SU-DHL-6 (cell line): ENCODE results near the gene RAP1GAP2.

ENCODE experiments used
- H2AFZ ChIP-seq: fragments of 200-600 bp; sonication (generic); 2 replicates; pipeline ENCODE4 v1.6.1; 2014; ENCODE audit warnings: low read depth, mild to moderate bottlenecking, moderate library complexity, mixed read lengths, antibody characterized with exemption, low read length; ENCODE audit not compliant: severe bottlenecking
- H3F3A ChIP-seq: fragments of 200-600 bp; shearing (Covaris generic); 2 replicates; pipeline ENCODE4 v1.6.0; 2016; ENCODE audit warnings: antibody characterized with exemption, mild to moderate bottlenecking; ENCODE audit not compliant: insufficient read depth
- H3K27ac ChIP-seq: fragments of 200-600 bp; sonication (generic); 2 replicates; pipeline ENCODE4 v1.5.1; 2016; ENCODE audit warnings: low read depth, mild to moderate bottlenecking, low read length, moderate library complexity, mixed read lengths
- H3K27me3 ChIP-seq: fragments of 200-600 bp; sonication (generic), shearing (Covaris generic); 2 replicates; pipeline ENCODE4 v1.6.0; 2014; ENCODE audit warnings: mild to moderate bottlenecking, low read length
- H3K36me3 ChIP-seq: fragments of 200-600 bp; sonication (generic); 2 replicates; pipeline ENCODE4 v1.6.1; 2014; ENCODE audit warnings: mild to moderate bottlenecking, low read length, mixed read lengths
- H3K4me2 ChIP-seq: fragments of 300-600, 200-600 bp; shearing (Covaris generic), sonication (generic); 2 replicates; pipeline ENCODE4 v1.6.0; 2014; ENCODE audit warnings: low read length, low read depth, mild to moderate bottlenecking; ENCODE audit not compliant: poor library complexity, severe bottlenecking
- H3K4me3 ChIP-seq: fragments of 200-600 bp; sonication (generic); 2 replicates; pipeline ENCODE4 v1.5.1; 2014; ENCODE audit warnings: antibody characterized with exemption, low read length, mild to moderate bottlenecking, mixed read lengths; ENCODE audit not compliant: insufficient read depth, poor library complexity, severe bottlenecking
- H3K79me2 ChIP-seq: fragments of 200-600 bp; sonication (generic); 2 replicates; pipeline ENCODE4 v1.6.1; 2014; ENCODE audit warnings: mild to moderate bottlenecking, low read length, moderate library complexity; ENCODE audit not compliant: insufficient read depth
- H3K9ac ChIP-seq: fragments of 200-600 bp; sonication (generic); 2 replicates; pipeline ENCODE4 v1.7.0; 2014; ENCODE audit warnings: mild to moderate bottlenecking, low read length
- H3K9me2 ChIP-seq: fragments of 200-600 bp; sonication (generic); replicated peaks from 2 replicates; pipeline ENCODE4 v1.6.1; 2014; ENCODE audit warnings: low read length; ENCODE audit not compliant: insufficient read depth
- H3K9me3 ChIP-seq: fragments of 200-600 bp; sonication (generic); 2 replicates; pipeline ENCODE4 v1.6.1; 2014; ENCODE audit warnings: low read length, mixed read lengths; ENCODE audit not compliant: insufficient read depth
- H4K20me1 ChIP-seq: fragments of 200-600 bp; sonication (generic); 2 replicates; pipeline ENCODE4 v1.6.1; 2014; ENCODE audit warnings: low read depth, mild to moderate bottlenecking, antibody characterized with exemption, low read length, moderate library complexity, mixed read lengths
- EZH2phosphoT487 ChIP-seq: fragments of 200-600 bp; sonication (generic), shearing (Covaris generic); conservative IDR thresholded peaks from 2 replicates; pipeline ENCODE4 v1.6.1; 2018; ENCODE audit warnings: mild to moderate bottlenecking, antibody characterized with exemption, low read length, moderate library complexity, mixed read lengths
- TF ChIP-seq, protein P1 (sequence below): fragments of 200-600 bp; sonication (generic); IDR thresholded peaks from one replicate; pipeline ENCODE4 v1.5.1; 2017; ENCODE audit warnings: antibody characterized with exemption, mild to moderate bottlenecking, low read length, moderate library complexity; ENCODE audit not compliant: insufficient read depth, poor library complexity, severe bottlenecking

The RAP1GAP2 gene

DNA sequence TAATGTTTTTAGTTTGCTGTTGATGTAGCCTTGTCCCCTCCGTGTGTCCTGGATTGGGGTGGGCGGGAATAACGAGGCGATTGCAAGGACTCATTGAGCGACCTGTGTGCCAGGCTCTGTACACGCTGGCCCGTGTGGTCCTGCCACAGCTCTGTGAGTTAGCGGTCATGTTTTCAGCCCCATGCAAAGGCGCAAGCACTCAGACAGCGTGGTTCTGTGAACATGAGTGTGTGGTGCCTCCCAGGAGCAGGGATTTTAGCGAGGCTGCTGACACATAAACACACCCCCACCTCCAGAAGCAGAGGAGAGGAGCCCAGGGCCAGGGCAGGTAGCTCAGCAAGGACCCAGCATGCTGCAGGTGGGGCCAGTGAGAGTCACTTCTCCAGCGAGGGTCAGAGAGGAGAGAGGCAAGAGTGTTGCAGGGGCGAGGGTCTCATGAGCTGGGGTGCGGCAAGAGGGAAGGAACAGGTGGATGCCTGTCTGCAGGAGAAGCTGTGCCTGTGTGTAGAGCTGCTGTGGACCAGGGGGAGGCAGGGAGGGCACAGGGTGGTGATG, 151.8 kb downstream of the RAP1GAP2 start:
- Histone ChIP-seq H3K9ac (no peak overlapping the region), H3K27ac (no peak overlapping the region), H3K27me3 (no peaks in the 10 kb centered on the region), H2AFZ (no peak overlapping the region), H3K9me2 (no peaks in the 10 kb centered on the region), H3F3A (no peaks in the 10 kb centered on the region), H3K4me2 (no peak overlapping the region), H3K79me2 (no peaks in the 10 kb centered on the region), H4K20me1 (no peaks in the 10 kb centered on the region), H3K9me3 (no peaks in the 10 kb centered on the region), H3K4me3 (no peak overlapping the region), H3K36me3 (no peaks in the 10 kb centered on the region)
- TF ChIP-seq, protein P1, sequence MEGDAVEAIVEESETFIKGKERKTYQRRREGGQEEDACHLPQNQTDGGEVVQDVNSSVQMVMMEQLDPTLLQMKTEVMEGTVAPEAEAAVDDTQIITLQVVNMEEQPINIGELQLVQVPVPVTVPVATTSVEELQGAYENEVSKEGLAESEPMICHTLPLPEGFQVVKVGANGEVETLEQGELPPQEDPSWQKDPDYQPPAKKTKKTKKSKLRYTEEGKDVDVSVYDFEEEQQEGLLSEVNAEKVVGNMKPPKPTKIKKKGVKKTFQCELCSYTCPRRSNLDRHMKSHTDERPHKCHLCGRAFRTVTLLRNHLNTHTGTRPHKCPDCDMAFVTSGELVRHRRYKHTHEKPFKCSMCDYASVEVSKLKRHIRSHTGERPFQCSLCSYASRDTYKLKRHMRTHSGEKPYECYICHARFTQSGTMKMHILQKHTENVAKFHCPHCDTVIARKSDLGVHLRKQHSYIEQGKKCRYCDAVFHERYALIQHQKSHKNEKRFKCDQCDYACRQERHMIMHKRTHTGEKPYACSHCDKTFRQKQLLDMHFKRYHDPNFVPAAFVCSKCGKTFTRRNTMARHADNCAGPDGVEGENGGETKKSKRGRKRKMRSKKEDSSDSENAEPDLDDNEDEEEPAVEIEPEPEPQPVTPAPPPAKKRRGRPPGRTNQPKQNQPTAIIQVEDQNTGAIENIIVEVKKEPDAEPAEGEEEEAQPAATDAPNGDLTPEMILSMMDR = no peak
- no peak for TF ChIP-seq EZH2phosphoT487

DNA sequence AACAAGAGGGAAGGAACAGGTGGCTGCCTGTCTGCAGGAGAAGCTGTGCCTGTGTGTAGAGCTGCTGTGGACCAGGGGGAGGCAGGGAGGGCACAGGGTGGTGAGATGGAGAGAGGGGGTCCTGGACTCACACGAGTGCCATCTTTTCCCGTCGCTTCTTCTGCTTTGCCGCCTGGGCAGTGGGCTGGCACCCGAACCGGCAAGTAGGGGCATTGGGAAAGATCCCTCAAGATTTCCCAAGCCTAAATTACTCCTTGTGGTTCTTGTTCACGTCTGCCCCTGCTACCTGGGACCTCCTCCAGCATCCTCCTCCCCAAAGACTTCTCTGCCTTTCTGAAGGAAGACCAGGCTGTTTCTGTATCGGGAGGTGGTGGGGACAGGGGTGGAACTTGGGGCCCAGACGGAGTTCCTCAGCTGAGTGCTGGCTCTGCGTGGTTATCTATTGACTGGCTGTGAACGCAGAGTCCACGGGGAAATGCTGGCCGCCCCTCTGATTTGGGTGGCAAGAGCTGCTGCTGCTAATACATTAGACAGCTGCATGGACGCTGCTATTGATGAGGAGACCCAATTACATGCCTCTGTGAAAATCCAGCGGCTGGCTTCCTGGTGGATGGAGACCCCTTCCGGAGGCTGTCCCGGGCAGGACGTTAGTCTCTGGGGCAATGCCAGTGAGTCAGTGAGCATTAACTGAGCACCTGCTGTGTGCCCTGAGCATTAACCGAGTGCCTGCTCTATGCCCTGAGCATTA, 152.7 kb downstream of the RAP1GAP2 start:
- Histone ChIP-seq H3K4me3 (no peak overlapping the region), H4K20me1 (no peaks in the 10 kb centered on the region), H3K27ac (no peak overlapping the region), H3K36me3 (no peaks in the 10 kb centered on the region), H3K27me3 (no peaks in the 10 kb centered on the region), H3K4me2 (no peak overlapping the region), H3K79me2 (no peaks in the 10 kb centered on the region), H3K9me3 (no peaks in the 10 kb centered on the region), H3F3A (no peaks in the 10 kb centered on the region), H3K9ac (no peak overlapping the region), H2AFZ (no peak overlapping the region), H3K9me2 (no peaks in the 10 kb centered on the region)
- TF ChIP-seq, protein P1 = no peak

DNA sequence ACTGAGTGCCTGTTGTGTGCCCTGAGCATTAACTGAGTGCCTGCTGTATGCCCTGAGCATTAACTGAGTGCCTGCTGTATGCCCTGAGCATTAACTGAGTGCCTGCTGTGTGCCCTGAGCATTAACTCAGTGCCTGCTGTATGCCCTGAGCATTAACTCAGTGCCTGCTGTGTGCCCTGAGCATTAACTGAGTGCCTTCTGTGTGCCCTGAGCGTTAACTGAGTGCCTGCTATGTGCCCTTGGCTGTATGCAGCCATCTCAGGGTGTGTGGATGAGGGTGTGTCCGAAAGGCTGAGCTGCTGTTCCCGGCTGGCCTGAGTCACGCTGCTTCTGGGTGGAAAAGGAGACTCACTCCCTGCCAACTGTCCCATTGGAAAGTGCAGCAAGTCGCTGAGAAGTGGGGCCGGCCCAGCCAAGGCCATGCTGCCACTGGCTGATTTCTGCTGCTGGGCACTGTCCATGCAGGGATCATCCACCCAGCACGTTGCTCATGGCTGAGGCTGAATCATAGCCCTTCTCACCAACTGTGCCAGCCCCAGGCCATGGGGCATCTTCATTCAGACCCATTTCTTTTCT, 153.3 kb downstream of the RAP1GAP2 start:
- TF ChIP-seq, protein P1 = no peak
- no peak for TF ChIP-seq EZH2phosphoT487
- no peak overlapping the region for H3K9ac ChIP-seq
- no peaks in the 10 kb centered on the region for H3K9me2 ChIP-seq
- no peaks in the 10 kb centered on the region for H3K9me3 ChIP-seq
- H3K27ac ChIP-seq = no peak overlapping the region
- H3K79me2 ChIP-seq = no peaks in the 10 kb centered on the region
- H3K27me3 ChIP-seq = no peaks in the 10 kb centered on the region
- no peak overlapping the region for H2AFZ ChIP-seq
- H3K4me2 ChIP-seq = no peak overlapping the region
- H4K20me1 ChIP-seq = no peaks in the 10 kb centered on the region
- H3K36me3 ChIP-seq = no peaks in the 10 kb centered on the region
- no peaks in the 10 kb centered on the region for H3F3A ChIP-seq
- H3K4me3 ChIP-seq = no peak overlapping the region
